Measurements from ENCODE around the gene DNAJC13. TPM values are rescaled to one million over a fixed set of nuclear protein-coding genes. Genes with fewer than 3 reads are reported as not detected.

DNAJC13 gene
- total RNA-seq, 1 experiment from 2014 or later: 28.8 TPM

DNA sequence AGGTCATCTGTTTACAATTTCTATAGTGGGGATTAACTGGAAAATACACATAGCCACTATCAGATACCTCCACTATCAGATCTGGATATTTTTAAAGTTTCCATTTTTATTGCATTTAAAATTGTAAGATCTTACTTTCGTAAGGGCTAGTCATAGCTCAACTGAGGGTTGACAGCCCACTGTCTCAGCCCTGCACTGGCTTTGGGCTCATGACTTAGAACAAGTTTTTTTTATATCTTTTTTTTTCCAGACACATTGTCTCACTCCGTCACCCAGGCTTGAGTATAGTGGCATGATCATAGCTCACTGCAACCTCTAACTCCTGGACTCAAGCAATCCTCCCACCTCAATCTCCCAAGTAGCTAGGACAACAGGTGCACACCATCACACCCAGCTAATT, 48.8 kb upstream of the DNAJC13 start:
- no peaks in the 10 kb centered on the region for H3K36me3 ChIP-seq (ENCODE audit: control insufficient read depth in 1 of 2, insufficient read depth in 2 of 2, low read length in 2 of 2)
- H2AFZ ChIP-seq (ENCODE audit: low read depth, low read length, poor library complexity, severe bottlenecking): no peak overlapping the region
- no peaks in the 10 kb centered on the region for H4K20me1 ChIP-seq (ENCODE audit: insufficient read depth)
- no peak overlapping the region for H3K4me3 ChIP-seq (replicated peaks in 1 of 2; ENCODE audit: low read depth in 1 of 2, low read length in 2 of 2)
- H3K9me3 ChIP-seq (ENCODE audit: control insufficient read depth in 1 of 2, insufficient read depth in 1 of 2, low read depth in 1 of 2, low read length in 2 of 2): no peaks in the 10 kb centered on the region
- no peak overlapping the region for H3K27ac ChIP-seq (ENCODE audit: low read depth, low read length)
- DNase-seq (ENCODE audit: low read depth, low spot score) (no peak), ATAC-seq (no peak)
- no peak overlapping the region for H3K4me2 ChIP-seq (ENCODE audit: low read length)
- intact Hi-C loops (cut with micrococcal nuclease): no loop called here
- no peak overlapping the region for H3K9ac ChIP-seq (ENCODE audit: low read length)
- RAD21 ChIA-PET (ENCODE audit: low non-redundant PET in 1 of 2, low total read pairs in 2 of 2, uncharacterized antibody in 2 of 2, unreplicated experiment in 2 of 2): no interaction called here
- no peaks in the 10 kb centered on the region for H3K9me2 ChIP-seq (ENCODE audit: insufficient read depth)
- no TSS peak for BruUV-seq (replicated peaks)
- POLR2A ChIA-PET: no interaction called here
- no peaks in the 10 kb centered on the region for H3K27me3 ChIP-seq (ENCODE audit: insufficient read depth, low read length)
- CTCF ChIA-PET: no interaction called here
- no peaks in the 10 kb centered on the region for H3K4me1 ChIP-seq (ENCODE audit: control insufficient read depth in 1 of 2, insufficient read depth in 2 of 2, low read length in 2 of 2)
- no peaks in the 10 kb centered on the region for H3K79me2 ChIP-seq (ENCODE audit: insufficient read depth, low read length)
- TF ChIP-seq FOSL1 (IDR thresholded peaks at IDR 0.05; ENCODE audit: low read depth): no peak
- no peak for TF ChIP-seq CEBPB (IDR thresholded peaks at IDR 0.05; ENCODE audit: low read depth)
- TF ChIP-seq RAD21 (IDR thresholded peaks at IDR 0.05; ENCODE audit: low read depth): no peak
- no peak for TF ChIP-seq SRF (IDR thresholded peaks at IDR 0.05; ENCODE audit: low read depth)
- no peak for TF ChIP-seq TCF7L2 (IDR thresholded peaks at IDR 0.05; ENCODE audit: borderline replicate concordance, extremely low read depth, insufficient read depth, insufficient read length)
- TF ChIP-seq SIN3A (IDR thresholded peaks at IDR 0.05; ENCODE audit: low read depth): no peak
- TF ChIP-seq ZFX (IDR thresholded peaks at IDR 0.05): no peak
- TF ChIP-seq MAX (IDR thresholded peaks at IDR 0.05): no peak
- no peak for TF ChIP-seq CBX3 (IDR thresholded peaks at IDR 0.05; ENCODE audit: low read depth)
- TF ChIP-seq SP1 (IDR thresholded peaks at IDR 0.05; ENCODE audit: low read depth): no peak
- TF ChIP-seq CTCF (IDR thresholded peaks at IDR 0.05 in 2 of 3, conservative IDR thresholded peaks at IDR 0.05 in 1 of 3; ENCODE audit: borderline replicate concordance in 1 of 3, insufficient read depth in 1 of 3, low read depth in 2 of 3, low read length in 2 of 3): no peak
- TF ChIP-seq ZBTB33 (IDR thresholded peaks at IDR 0.05; ENCODE audit: extremely low read depth, insufficient replicate concordance, low read length): no peak
- no peak for TF ChIP-seq ATF3 (IDR thresholded peaks at IDR 0.05)
- TF ChIP-seq POLR2A (IDR thresholded peaks at IDR 0.05; ENCODE audit: borderline replicate concordance, extremely low read depth, insufficient read depth, insufficient read length): no peak
